Hepatocyte (in vitro differentiated cells): ENCODE data around the gene ARHGEF10L. TPM values are rescaled to one million over a fixed set of nuclear protein-coding genes. Genes with fewer than 3 reads are reported as not detected.

ENCODE experiments used
- DNase-seq: peaks from one replicate; pipeline ENCODE4 v3.0.0-alpha.2; 2016; ENCODE audit warnings: low spot score
- H2AFZ ChIP-seq: fragments of 200-600 bp; sonication (generic); 2 replicates; pipeline ENCODE4 v1.6.0; 2016; ENCODE audit warnings: antibody characterized with exemption, mild to moderate bottlenecking
- H3K27ac ChIP-seq: fragments of 200-600 bp; sonication (generic); 2 replicates; pipeline ENCODE4 v1.5.1; 2016; ENCODE audit warnings: mild to moderate bottlenecking
- H3K27me3 ChIP-seq: fragments of 200-600 bp; sonication (generic); 2 replicates; pipeline ENCODE4 v1.6.1; 2016
- H3K36me3 ChIP-seq: fragments of 200-600 bp; sonication (generic); replicated peaks from 2 replicates; pipeline ENCODE4 v1.5.1; 2016; ENCODE audit warnings: low read depth; ENCODE audit not compliant: insufficient read depth
- H3K4me1 ChIP-seq: fragments of 200-600 bp; sonication (generic); 2 replicates; pipeline ENCODE4 v1.5.1; 2016; ENCODE audit warnings: mild to moderate bottlenecking, moderate library complexity; ENCODE audit not compliant: insufficient read depth
- H3K4me2 ChIP-seq: fragments of 200-600 bp; sonication (generic); 2 replicates; pipeline ENCODE4 v1.6.0; 2016
- H3K4me3 ChIP-seq: fragments of 200-600 bp; sonication (generic); 2 replicates; pipeline ENCODE4 v1.5.1; 2016; ENCODE audit warnings: mild to moderate bottlenecking
- H3K79me2 ChIP-seq: fragments of 200-600 bp; sonication (generic); 2 replicates; pipeline ENCODE4 v1.6.0; 2017; ENCODE audit warnings: mild to moderate bottlenecking
- H3K9me2 ChIP-seq: fragments of 200-600 bp; sonication (generic); replicated peaks from 2 replicates; pipeline ENCODE4 v1.6.0; 2017; ENCODE audit warnings: mild to moderate bottlenecking; ENCODE audit not compliant: insufficient read depth
- H3K9me3 ChIP-seq: fragments of 200-600 bp; sonication (generic); 2 replicates; pipeline ENCODE4 v1.5.1; 2016; ENCODE audit warnings: low read depth, mild to moderate bottlenecking
- H4K20me1 ChIP-seq: fragments of 200-600 bp; sonication (generic); 2 replicates; pipeline ENCODE4 v1.6.0; 2016; ENCODE audit warnings: mild to moderate bottlenecking; ENCODE audit not compliant: insufficient read depth, poor library complexity, severe bottlenecking
- CTCF ChIP-seq: fragments of 200-600 bp; sonication (generic); IDR thresholded peaks from 2 replicates; pipeline ENCODE4 v1.5.1; 2016; ENCODE audit warnings: antibody characterized with exemption, mild to moderate bottlenecking; ENCODE audit not compliant: poor library complexity
- EZH2 ChIP-seq: fragments of 200-600 bp; sonication (generic); IDR thresholded peaks from 2 replicates; pipeline ENCODE4 v1.6.1; 2016; ENCODE audit warnings: antibody characterized with exemption, mild to moderate bottlenecking, borderline replicate concordance
- EZH2phosphoT487 ChIP-seq: fragments of 200-600 bp; sonication (generic); IDR thresholded peaks from one replicate; pipeline ENCODE4 v1.6.1; 2018; ENCODE audit warnings: antibody characterized with exemption, mild to moderate bottlenecking, low read depth, moderate library complexity; ENCODE audit not compliant: unreplicated experiment, severe bottlenecking
- WGBS: methylation state at CpG from one replicate; pipeline ENCODE4 v1.1.6; 2016; ENCODE audit warnings: low lambda C conversion rate; ENCODE audit errors: missing lambda C conversion rate; 5-methylcytosine and 5-hydroxymethylcytosine counted together
- polyA plus RNA-seq: library from polyadenylated mRNA; unstranded; fragments of >200 nt; fragmentation: Nextera tagmentation; extraction: Ambion mirVana; gene quantifications from 2 replicates; pipeline ENCODE4 v1.2.1, GENCODE V29; 2016
- total RNA-seq: library from RNA; depleted of rRNA; stranded (reverse); fragments of >200 nt; gene quantifications from 2 replicates; pipeline ENCODE4 v1.2.3, GENCODE V29; 2014

Gene ARHGEF10L
- total and polyA plus RNA-seq, 2 experiments from 2014 or later = 40.4 to 48.3 TPM

- Histone ChIP-seq H3K79me2 (no peaks in the 10 kb centered on the region), H3K4me1 (no peaks in the 10 kb centered on the region), H3K36me3 (no peaks in the 10 kb centered on the region), H3K4me3 (no peak overlapping the region), H3K9me3 (no peaks in the 10 kb centered on the region), H4K20me1 (peaks cover 18% of the 10 kb centered on the region), H3K27ac (no peak overlapping the region), H3K9me2 (no peaks in the 10 kb centered on the region), H2AFZ (no peak overlapping the region), H3K4me2 (no peak overlapping the region), H3K27me3 (no peaks in the 10 kb centered on the region)
- 91% methylated on average over 12 of the region's 12 CpGs for WGBS
- TF ChIP-seq CTCF (no peak), EZH2phosphoT487 (no peak), EZH2 (no peak)
- no peak for DNase-seq
Observed at GRCh38 chr1:17668195-17668594, 128.7 kb downstream of the ARHGEF10L start.

- WGBS = 90% methylated on average over 20 of the region's 20 CpGs
- Histone ChIP-seq H3K4me3 (no peak overlapping the region), H3K9me3 (no peaks in the 10 kb centered on the region), H3K4me2 (no peak overlapping the region), H3K9me2 (no peaks in the 10 kb centered on the region), H2AFZ (no peak overlapping the region), H3K4me1 (no peaks in the 10 kb centered on the region), H4K20me1 (peaks cover 17% of the 10 kb centered on the region), H3K36me3 (no peaks in the 10 kb centered on the region), H3K27me3 (no peaks in the 10 kb centered on the region), H3K79me2 (no peaks in the 10 kb centered on the region), H3K27ac (no peak overlapping the region)
- no peak for DNase-seq
- no peak for TF ChIP-seq CTCF
- TF ChIP-seq EZH2 = no peak
- no peak for TF ChIP-seq EZH2phosphoT487
Observed at GRCh38 chr1:17668624-17669175, 129.2 kb downstream of the ARHGEF10L start.

- Histone ChIP-seq H3K9me3 (no peaks in the 10 kb centered on the region), H3K27me3 (no peaks in the 10 kb centered on the region), H3K79me2 (no peaks in the 10 kb centered on the region), H3K4me3 (no peak overlapping the region), H2AFZ (no peak overlapping the region), H3K4me2 (no peak overlapping the region), H4K20me1 (peaks cover 20% of the 10 kb centered on the region), H3K27ac (no peak overlapping the region), H3K9me2 (no peaks in the 10 kb centered on the region), H3K4me1 (no peaks in the 10 kb centered on the region), H3K36me3 (no peaks in the 10 kb centered on the region)
- DNase-seq = no peak
- no peak for TF ChIP-seq CTCF
- TF ChIP-seq EZH2 = no peak
- TF ChIP-seq EZH2phosphoT487 = no peak
- 96% methylated on average over 9 of the region's 9 CpGs for WGBS
Observed at GRCh38 chr1:17669305-17669704, 129.8 kb downstream of the ARHGEF10L start.
